ENCODE data around the gene METRN. TPM values are rescaled to one million over a fixed set of nuclear protein-coding genes. Genes with fewer than 3 reads are reported as not detected.

The METRN gene
- total RNA-seq, 1 donor from 2014 or later = 18.3 TPM

DNA sequence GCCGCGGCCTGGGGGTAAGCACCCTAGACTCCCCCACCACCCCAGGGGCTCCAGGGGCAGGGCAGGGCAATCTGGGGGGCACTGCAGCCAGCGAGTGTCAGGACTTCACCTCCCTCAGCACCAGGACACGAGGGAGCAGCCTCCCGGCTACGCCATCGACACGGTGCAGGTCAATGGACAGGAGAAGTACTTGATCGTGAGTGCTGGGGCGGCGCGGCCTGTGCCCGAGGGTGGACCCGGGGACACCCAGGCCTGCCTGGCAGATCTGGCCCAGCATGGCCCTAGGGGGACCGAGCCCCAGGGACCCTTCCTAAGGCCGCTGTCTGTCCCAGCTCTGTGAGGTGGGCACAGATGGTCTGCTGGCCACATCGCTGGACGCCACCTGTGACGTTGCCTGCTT is 42.5 kb upstream of the METRN start:
- Histone ChIP-seq H3K27ac (ENCODE audit: low read depth, low read length) (no peak overlapping the region), H3K9ac (ENCODE audit: low read depth in 1 of 3, low read length in 3 of 3) (no peak overlapping the region), H3K4me1 (ENCODE audit: control insufficient read depth in 3 of 3, insufficient read depth in 3 of 3, low read length in 3 of 3) (peaks cover 16 to 23% (median 21%) of the 10 kb centered on the region in 3 donors), H3K9me3 (ENCODE audit: control insufficient read depth in 3 of 3, low read length in 3 of 3) (no peaks in the 10 kb centered on the region), H3K4me3 (ENCODE audit: low read length in 3 of 3) (no peak overlapping the region), H3K36me3 (ENCODE audit: control insufficient read depth in 3 of 3, insufficient read depth in 3 of 3, low read length in 3 of 3) (peaks cover 32 to 40% (median 37%) of the 10 kb centered on the region in 3 donors), H3K27me3 (ENCODE audit: control insufficient read depth in 3 of 3, insufficient read depth in 3 of 3, low read length in 3 of 3) (peaks cover 0 to 15% (median 7%) of the 10 kb centered on the region in 3 donors)

DNA sequence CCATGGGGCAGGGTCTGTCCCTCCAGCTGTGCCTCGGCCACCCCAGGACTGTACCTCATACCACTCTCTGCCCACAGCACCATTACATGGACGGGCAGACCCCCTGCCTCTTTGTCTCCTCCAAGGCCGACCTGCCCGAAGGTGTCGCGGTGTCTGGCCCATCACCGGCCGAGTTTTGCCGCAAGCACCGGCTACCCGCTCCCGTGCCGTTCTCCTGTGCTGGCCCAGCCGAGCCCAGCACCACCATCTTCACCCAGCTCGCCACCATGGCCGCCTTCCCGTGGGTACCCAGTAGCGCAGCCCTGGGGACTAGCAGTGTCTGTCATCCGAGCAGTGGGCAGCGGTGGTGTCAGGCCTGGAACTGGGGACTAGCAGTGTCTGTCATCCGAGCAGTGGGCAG is 42.1 kb upstream of the METRN start:
- H3K36me3 ChIP-seq (ENCODE audit: control insufficient read depth in 3 of 3, insufficient read depth in 3 of 3, low read length in 3 of 3) = peaks cover 32 to 40% (median 37%) of the 10 kb centered on the region in 3 donors
- no peak overlapping the region for H3K9ac ChIP-seq (ENCODE audit: low read depth in 1 of 3, low read length in 3 of 3)
- no peaks in the 10 kb centered on the region for H3K9me3 ChIP-seq (ENCODE audit: control insufficient read depth in 3 of 3, low read length in 3 of 3)
- peaks cover 12 to 19% (median 17%) of the 10 kb centered on the region in 3 donors for H3K4me1 ChIP-seq (ENCODE audit: control insufficient read depth in 3 of 3, insufficient read depth in 3 of 3, low read length in 3 of 3)
- H3K27me3 ChIP-seq (ENCODE audit: control insufficient read depth in 3 of 3, insufficient read depth in 3 of 3, low read length in 3 of 3) = peaks cover 0 to 16% (median 7%) of the 10 kb centered on the region in 3 donors
- H3K27ac ChIP-seq (ENCODE audit: low read depth, low read length) = no peak overlapping the region
- H3K4me3 ChIP-seq (ENCODE audit: low read length in 3 of 3) = no peak overlapping the region

DNA sequence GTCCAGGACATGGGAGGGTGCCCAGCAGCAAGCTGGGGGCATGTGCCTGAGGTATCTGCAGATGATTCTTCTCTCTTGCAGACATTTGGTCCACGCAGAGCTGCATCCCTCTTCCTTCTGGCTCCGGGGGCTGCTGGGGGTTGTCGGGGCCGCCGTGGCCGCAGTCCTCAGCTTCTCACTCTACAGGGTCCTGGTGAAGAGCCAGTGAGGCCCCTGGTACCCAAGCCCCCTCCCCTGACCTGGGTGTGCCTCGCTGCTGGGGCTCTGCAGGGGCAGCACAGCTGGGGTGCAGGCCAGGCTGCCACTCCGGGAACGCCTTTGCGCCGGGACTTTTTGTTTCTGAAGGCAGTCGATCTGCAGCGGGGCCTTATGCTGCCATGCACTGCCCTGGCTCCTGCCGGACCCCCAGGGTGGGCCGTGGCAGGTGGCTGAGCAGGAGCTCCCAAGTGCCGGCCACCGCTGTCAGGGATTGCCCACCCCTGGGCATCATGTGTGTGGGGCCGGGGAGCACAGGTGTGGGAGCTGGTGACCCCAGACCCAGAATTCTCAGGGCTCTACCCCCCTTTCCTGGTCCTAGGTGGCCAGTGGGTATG is 41.4 kb upstream of the METRN start:
- H3K4me1 ChIP-seq (ENCODE audit: control insufficient read depth in 3 of 3, insufficient read depth in 3 of 3, low read length in 3 of 3) = peaks cover 12 to 18% (median 17%) of the 10 kb centered on the region in 3 donors
- no peak overlapping the region for H3K9ac ChIP-seq (ENCODE audit: low read depth in 1 of 3, low read length in 3 of 3)
- peaks cover 32 to 40% (median 37%) of the 10 kb centered on the region in 3 donors for H3K36me3 ChIP-seq (ENCODE audit: control insufficient read depth in 3 of 3, insufficient read depth in 3 of 3, low read length in 3 of 3)
- H3K27me3 ChIP-seq (ENCODE audit: control insufficient read depth in 3 of 3, insufficient read depth in 3 of 3, low read length in 3 of 3) = peaks cover 0 to 16% (median 7%) of the 10 kb centered on the region in 3 donors
- H3K9me3 ChIP-seq (ENCODE audit: control insufficient read depth in 3 of 3, low read length in 3 of 3) = no peaks in the 10 kb centered on the region
- no peak overlapping the region for H3K27ac ChIP-seq (ENCODE audit: low read depth, low read length)
- H3K4me3 ChIP-seq (ENCODE audit: low read length in 3 of 3) = no peak overlapping the region

DNA sequence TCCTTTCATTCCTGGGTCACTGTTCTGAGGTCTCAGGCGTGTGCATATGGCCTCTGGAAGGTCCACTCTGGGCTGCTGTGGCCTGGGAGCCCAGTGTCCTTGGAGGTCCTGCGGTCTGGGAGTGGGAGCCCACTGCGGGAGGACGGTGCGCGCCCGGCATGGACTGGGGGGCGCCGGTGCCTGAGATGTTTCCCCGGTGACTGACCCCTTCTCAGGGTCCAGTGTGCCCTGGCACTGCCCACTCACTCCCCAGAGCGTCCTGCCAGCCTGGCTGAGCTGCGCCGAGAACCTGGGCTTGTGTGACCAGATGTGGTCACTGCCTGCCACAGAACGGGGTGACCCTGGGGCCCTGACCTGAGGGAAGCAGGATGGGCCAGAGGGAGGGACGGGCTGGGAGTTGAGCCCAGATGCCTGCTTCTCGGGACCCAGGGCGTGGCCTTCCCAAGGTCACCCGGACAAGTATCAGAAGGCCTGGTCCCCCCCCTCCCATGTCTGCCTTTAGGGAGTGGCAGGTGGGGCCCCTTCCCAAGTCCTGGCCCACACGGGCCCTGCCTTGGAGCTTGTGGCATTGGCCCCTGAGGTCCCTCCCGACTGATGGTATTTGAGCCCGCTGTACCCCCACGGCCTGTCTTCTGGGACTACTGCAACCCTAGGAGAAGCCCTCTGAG is 40.6 kb upstream of the METRN start:
- peaks cover 30 to 37% (median 36%) of the 10 kb centered on the region in 3 donors for H3K36me3 ChIP-seq (ENCODE audit: control insufficient read depth in 3 of 3, insufficient read depth in 3 of 3, low read length in 3 of 3)
- peak overlapping the region in 2 of 3 donors; percentile 33 to 45 for H3K9ac ChIP-seq (ENCODE audit: low read depth in 1 of 3, low read length in 3 of 3)
- no peaks in the 10 kb centered on the region for H3K9me3 ChIP-seq (ENCODE audit: control insufficient read depth in 3 of 3, low read length in 3 of 3)
- no peak overlapping the region for H3K27ac ChIP-seq (ENCODE audit: low read depth, low read length)
- H3K4me3 ChIP-seq (ENCODE audit: low read length in 3 of 3) = no peak overlapping the region
- H3K27me3 ChIP-seq (ENCODE audit: control insufficient read depth in 3 of 3, insufficient read depth in 3 of 3, low read length in 3 of 3) = peaks cover 0 to 16% (median 7%) of the 10 kb centered on the region in 3 donors
- peaks cover 5 to 16% (median 10%) of the 10 kb centered on the region in 3 donors for H3K4me1 ChIP-seq (ENCODE audit: control insufficient read depth in 3 of 3, insufficient read depth in 3 of 3, low read length in 3 of 3)

DNA sequence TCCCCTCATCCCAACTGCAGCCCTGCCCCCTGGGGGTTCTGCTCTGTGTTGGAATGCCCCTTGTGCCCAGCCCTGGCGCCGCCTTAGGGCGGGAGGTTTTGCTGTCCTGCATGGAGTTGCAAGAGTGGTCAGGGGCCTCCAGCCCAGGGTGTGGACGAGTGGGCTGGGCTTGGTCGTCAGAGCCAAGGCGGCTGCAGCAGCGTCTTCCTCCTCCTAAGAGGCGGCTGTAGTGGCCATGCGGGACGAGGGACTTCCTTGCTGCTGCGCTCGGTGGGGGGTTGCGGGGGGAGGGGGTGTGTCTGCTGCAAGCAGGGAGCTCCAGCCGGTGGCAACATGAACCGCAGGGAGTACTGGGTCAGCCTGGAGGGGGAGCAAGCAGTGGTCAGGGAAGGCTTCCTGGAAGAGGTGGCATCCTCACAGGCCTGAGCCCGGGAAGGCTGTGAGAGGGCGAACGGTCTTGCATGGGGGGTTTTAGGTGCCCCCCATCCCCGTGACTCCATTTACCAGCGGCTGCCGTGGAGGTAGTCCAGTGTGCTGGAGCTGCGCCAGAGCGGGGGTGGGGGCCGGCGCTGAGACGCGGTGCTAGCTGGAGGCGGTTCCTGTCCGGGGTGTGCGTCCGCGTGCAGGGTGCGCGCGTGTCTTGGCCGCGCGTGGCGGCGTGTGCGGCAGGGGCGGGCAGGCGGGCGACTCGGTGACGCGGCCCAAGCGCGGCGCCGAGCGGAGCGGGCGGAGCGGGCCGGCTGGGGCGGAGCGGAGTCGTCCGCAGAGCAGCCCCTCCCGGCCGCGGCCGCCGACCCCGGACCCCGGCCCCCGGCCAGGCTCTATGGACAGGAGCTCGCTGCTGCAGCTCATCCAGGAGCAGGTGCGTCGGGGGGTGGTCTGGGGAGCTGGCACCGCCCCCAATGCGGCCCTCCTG is 39.7 kb upstream of the METRN start, which contains the start of gene RHBDL1:
Gene RHBDL1, plus strand, starts transcription at position 704 of the 916 bp plus-strand sequence. Its CDS starts 120 bp downstream, at position 824.
- H3K36me3 ChIP-seq (ENCODE audit: control insufficient read depth in 3 of 3, insufficient read depth in 3 of 3, low read length in 3 of 3) = peaks cover 25 to 36% (median 28%) of the 10 kb centered on the region in 3 donors
- H3K4me3 ChIP-seq (ENCODE audit: low read length in 3 of 3) = peak within 1 kb of the TSS in 2 of 3 donors; percentile 29 to 32
- H3K9me3 ChIP-seq (ENCODE audit: control insufficient read depth in 3 of 3, low read length in 3 of 3) = no peaks in the 10 kb centered on the region
- H3K27ac ChIP-seq (ENCODE audit: low read depth, low read length) = no peak within 1 kb of the TSS
- peaks cover 0 to 16% (median 7%) of the 10 kb centered on the region in 3 donors for H3K27me3 ChIP-seq (ENCODE audit: control insufficient read depth in 3 of 3, insufficient read depth in 3 of 3, low read length in 3 of 3)
- peak within 1 kb of the TSS in 1 of 3 donors; percentile 57 for H3K9ac ChIP-seq (ENCODE audit: low read depth in 1 of 3, low read length in 3 of 3)
- H3K4me1 ChIP-seq (ENCODE audit: control insufficient read depth in 3 of 3, insufficient read depth in 3 of 3, low read length in 3 of 3) = peaks cover 6 to 16% (median 13%) of the 10 kb centered on the region in 3 donors

DNA sequence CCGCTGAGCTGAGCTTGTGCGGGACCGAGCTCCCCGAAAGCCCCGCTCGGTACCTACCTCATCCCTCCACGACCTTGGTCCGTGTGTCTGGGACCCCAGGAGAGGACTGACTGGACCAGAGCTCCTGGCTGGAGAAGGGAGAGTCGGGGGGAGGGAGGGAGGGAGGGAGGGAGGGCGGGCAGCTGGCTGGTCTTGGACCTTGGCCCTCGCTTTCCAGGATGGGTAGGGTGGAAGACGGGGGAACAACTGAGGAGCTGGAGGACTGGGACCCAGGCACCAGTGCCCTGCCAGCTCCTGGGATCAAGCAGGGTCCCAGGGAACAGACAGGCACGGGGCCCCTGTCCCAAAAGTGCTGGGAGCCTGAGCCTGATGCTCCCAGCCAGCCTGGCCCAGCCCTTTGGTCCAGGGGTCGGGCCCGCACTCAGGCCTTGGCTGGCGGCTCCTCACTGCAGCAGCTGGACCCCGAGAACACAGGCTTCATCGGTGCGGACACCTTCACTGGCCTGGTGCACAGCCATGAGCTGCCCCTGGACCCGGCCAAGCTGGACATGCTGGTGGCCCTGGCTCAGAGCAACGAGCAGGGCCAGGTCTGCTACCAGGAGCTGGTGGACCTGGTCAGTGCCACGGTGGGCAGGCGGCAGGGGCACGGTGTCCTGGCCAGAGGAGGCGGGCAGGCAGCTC is 38.9 kb upstream of the METRN start:
- Histone ChIP-seq H3K36me3 (ENCODE audit: control insufficient read depth in 3 of 3, insufficient read depth in 3 of 3, low read length in 3 of 3) (peaks cover 17 to 28% (median 21%) of the 10 kb centered on the region in 3 donors), H3K27ac (ENCODE audit: low read depth, low read length) (no peak overlapping the region), H3K9me3 (ENCODE audit: control insufficient read depth in 3 of 3, low read length in 3 of 3) (no peaks in the 10 kb centered on the region), H3K4me1 (ENCODE audit: control insufficient read depth in 3 of 3, insufficient read depth in 3 of 3, low read length in 3 of 3) (peaks cover 10 to 20% (median 17%) of the 10 kb centered on the region in 3 donors), H3K4me3 (ENCODE audit: low read length in 3 of 3) (no peak overlapping the region), H3K9ac (ENCODE audit: low read depth in 1 of 3, low read length in 3 of 3) (peak overlapping the region in 1 of 3 donors; percentile 57), H3K27me3 (ENCODE audit: control insufficient read depth in 3 of 3, insufficient read depth in 3 of 3, low read length in 3 of 3) (peaks cover 0 to 16% (median 7%) of the 10 kb centered on the region in 3 donors)

DNA sequence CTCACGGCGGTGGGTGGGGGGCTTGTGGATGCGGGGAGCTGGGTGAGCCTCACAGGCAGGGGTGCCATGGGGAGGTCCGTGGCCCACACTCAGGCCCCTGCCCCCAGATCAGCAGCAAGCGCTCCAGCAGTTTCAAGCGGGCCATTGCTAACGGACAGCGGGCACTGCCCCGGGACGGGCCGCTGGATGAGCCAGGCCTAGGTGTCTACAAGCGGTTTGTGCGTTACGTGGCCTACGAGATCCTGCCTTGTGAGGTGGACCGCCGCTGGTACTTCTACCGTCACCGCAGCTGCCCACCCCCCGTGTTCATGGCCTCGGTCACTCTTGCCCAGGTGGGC is 38.4 kb upstream of the METRN start:
- H3K27me3 ChIP-seq (ENCODE audit: control insufficient read depth in 3 of 3, insufficient read depth in 3 of 3, low read length in 3 of 3) = peaks cover 0 to 16% (median 7%) of the 10 kb centered on the region in 3 donors
- H3K4me3 ChIP-seq (ENCODE audit: low read length in 3 of 3) = no peak overlapping the region
- H3K4me1 ChIP-seq (ENCODE audit: control insufficient read depth in 3 of 3, insufficient read depth in 3 of 3, low read length in 3 of 3) = peaks cover 15 to 25% (median 22%) of the 10 kb centered on the region in 3 donors
- peaks cover 16 to 23% (median 17%) of the 10 kb centered on the region in 3 donors for H3K36me3 ChIP-seq (ENCODE audit: control insufficient read depth in 3 of 3, insufficient read depth in 3 of 3, low read length in 3 of 3)
- H3K9ac ChIP-seq (ENCODE audit: low read depth in 1 of 3, low read length in 3 of 3) = no peak overlapping the region
- no peaks in the 10 kb centered on the region for H3K9me3 ChIP-seq (ENCODE audit: control insufficient read depth in 3 of 3, low read length in 3 of 3)
- no peak overlapping the region for H3K27ac ChIP-seq (ENCODE audit: low read depth, low read length)

DNA sequence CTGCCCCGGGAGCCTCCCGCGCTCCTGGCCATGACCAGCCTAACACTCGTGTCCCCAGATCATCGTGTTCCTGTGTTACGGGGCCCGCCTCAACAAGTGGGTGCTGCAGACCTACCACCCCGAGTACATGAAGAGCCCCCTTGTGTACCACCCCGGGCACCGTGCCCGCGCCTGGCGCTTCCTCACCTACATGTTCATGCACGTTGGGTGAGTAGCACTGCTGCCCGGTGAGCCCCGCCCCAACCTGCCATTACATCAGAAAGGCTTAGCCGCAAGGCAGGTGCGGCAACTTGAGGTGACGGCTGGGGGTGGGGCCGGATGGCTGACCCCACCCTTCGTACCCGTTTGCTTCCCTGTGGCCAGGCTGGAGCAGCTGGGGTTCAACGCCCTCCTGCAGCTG is 38.0 kb upstream of the METRN start:
- Histone ChIP-seq H3K9ac (ENCODE audit: low read depth in 1 of 3, low read length in 3 of 3) (no peak overlapping the region), H3K36me3 (ENCODE audit: control insufficient read depth in 3 of 3, insufficient read depth in 3 of 3, low read length in 3 of 3) (peaks cover 17 to 24% (median 19%) of the 10 kb centered on the region in 3 donors), H3K27me3 (ENCODE audit: control insufficient read depth in 3 of 3, insufficient read depth in 3 of 3, low read length in 3 of 3) (peaks cover 0 to 16% (median 7%) of the 10 kb centered on the region in 3 donors), H3K4me3 (ENCODE audit: low read length in 3 of 3) (no peak overlapping the region), H3K27ac (ENCODE audit: low read depth, low read length) (no peak overlapping the region), H3K9me3 (ENCODE audit: control insufficient read depth in 3 of 3, low read length in 3 of 3) (no peaks in the 10 kb centered on the region), H3K4me1 (ENCODE audit: control insufficient read depth in 3 of 3, insufficient read depth in 3 of 3, low read length in 3 of 3) (peaks cover 18 to 29% (median 26%) of the 10 kb centered on the region in 3 donors)

Measured in skeletal muscle tissue (tissue), 4 donors.